Lung (tissue), 12 donors: ENCODE data around the gene LRRC47. TPM values are rescaled to one million over a fixed set of nuclear protein-coding genes. Genes with fewer than 3 reads are reported as not detected.
"Not testable (repeated sequence)": the region's sequence is repeated elsewhere in the genome, so short reads cannot be mapped to it uniquely, and the experiment has no call there.

ENCODE experiments used
- ATAC-seq: fragments of 200-7000 bp; cut with Tn5 transposase; one replicate; pipeline ENCODE4 v1.9.1; 2020; ENCODE audit warnings: moderate number of reproducible peaks; ENCODE audit not compliant: insufficient read depth, low FRiP score
- DNase-seq, 3 donors: peaks; one replicate each; pipeline ENCODE4 v3.0.0-alpha.2; 2013 to 2017
- H3K27ac ChIP-seq, 2 donors: one replicate each; pipeline ENCODE4 v1.5.1; 2013; ENCODE audit warnings: mild to moderate bottlenecking in 2 of 2, moderate library complexity in 2 of 2, control low read depth in 1 of 2, inconsistent platforms in 1 of 2, low read depth in 1 of 2, low read length in 1 of 2
- H3K27me3 ChIP-seq, 3 donors: one replicate each; pipeline ENCODE4 v1.5.1; 2013; ENCODE audit warnings: low read length in 2 of 3; ENCODE audit not compliant: control insufficient read depth in 3 of 3, insufficient read depth in 3 of 3
- H3K36me3 ChIP-seq, 4 donors: one replicate each; pipeline ENCODE4 v1.5.1; 2013; ENCODE audit warnings: low read length in 4 of 4, mild to moderate bottlenecking in 1 of 4, moderate library complexity in 1 of 4; ENCODE audit not compliant: control insufficient read depth in 4 of 4, insufficient read depth in 4 of 4
- H3K4me1 ChIP-seq, 5 donors: one replicate each; pipeline ENCODE4 v1.5.1; 2013; ENCODE audit warnings: low read length in 5 of 5, mild to moderate bottlenecking in 2 of 5, moderate library complexity in 1 of 5; ENCODE audit not compliant: control insufficient read depth in 5 of 5, insufficient read depth in 5 of 5
- H3K4me3 ChIP-seq: one replicate; pipeline ENCODE4 v1.5.1; 2013; ENCODE audit warnings: mild to moderate bottlenecking, control low read depth, moderate library complexity
- H3K9ac ChIP-seq, 2 donors: one replicate each; pipeline ENCODE4 v1.5.1; 2013; ENCODE audit warnings: low read length in 2 of 2, control low read depth in 1 of 2; ENCODE audit not compliant: insufficient read depth in 1 of 2
- H3K9me3 ChIP-seq, 4 donors: one replicate each; pipeline ENCODE4 v1.5.1; 2013; ENCODE audit warnings: low read length in 3 of 4, mild to moderate bottlenecking in 1 of 4, moderate library complexity in 1 of 4; ENCODE audit not compliant: control insufficient read depth in 4 of 4, insufficient read depth in 3 of 4
- CTCF ChIP-seq: IDR thresholded peaks from 2 replicates; pipeline ENCODE4 v1.5.1; 2012; ENCODE audit warnings: mild to moderate bottlenecking; ENCODE audit errors: control extremely low read depth, extremely low read depth
- WGBS, 2 donors: extraction: QIAGEN DNeasy Blood & Tissue Kit; methylation state at CpG; one replicate each; pipeline ENCODE4 v1.1.7; 2013; 5-methylcytosine and 5-hydroxymethylcytosine counted together
- polyA plus RNA-seq, 2 donors: library from polyadenylated mRNA; stranded (reverse); fragments of 200-250 nt; gene quantifications; one replicate each; pipeline ENCODE4 v1.2.1, GENCODE V29; 2013
- total RNA-seq, 2 donors: library from RNA; depleted of rRNA in 1 of 2; stranded (reverse); fragments of >200 nt in 1 of 2; gene quantifications; one replicate each; pipeline ENCODE4 v1.2.1, GENCODE V29; 2014 to 2021
- donor health status: control.
- donor health status: control.
- donor health status: Bipolar disorder and iron deficiency.
- donor health status: healthy.
- donor health status: DM: yes; HTN: yes; CAD: no.

The LRRC47 gene
- total and polyA plus RNA-seq, 4 donors: 14.4 to 33.9 (median 20.5) TPM

- no peak overlapping the region for H3K27ac ChIP-seq
- H3K4me1 ChIP-seq: no peaks in the 10 kb centered on the region
- DNase-seq (no peak), ATAC-seq (no peak)
- H3K36me3 ChIP-seq: no peaks in the 10 kb centered on the region
- no peak for TF ChIP-seq CTCF
- 73 to 85% methylated on average over 19 of the region's 19 CpGs for WGBS, 2 donors
- peaks cover 0 to 2% (median 0%) of the 10 kb centered on the region in 4 donors for H3K9me3 ChIP-seq
- H3K9ac ChIP-seq: no peak overlapping the region
- peaks cover 2 to 5% (median 2%) of the 10 kb centered on the region in 3 donors for H3K27me3 ChIP-seq
- no peak overlapping the region for H3K4me3 ChIP-seq
Observed at GRCh38 chr1:3803905-3804626, 7.8 kb upstream of the LRRC47 start.

GRCh38 chr1:3800795-3801194 lies 4.5 kb upstream of the LRRC47 start:
- H3K4me3 ChIP-seq, DNase-seq, H3K27me3 ChIP-seq, H3K36me3 ChIP-seq, H3K9ac ChIP-seq, ATAC-seq, H3K27ac ChIP-seq, H3K4me1 ChIP-seq, H3K9me3 ChIP-seq: not testable (repeated sequence)
- 81 to 97% methylated on average over 3 of the region's 3 CpGs for WGBS, 2 donors

GRCh38 chr1:3799976-3800685 lies 3.8 kb upstream of the LRRC47 start:
- H3K36me3 ChIP-seq: no peaks in the 10 kb centered on the region
- no peak overlapping the region for H3K4me3 ChIP-seq
- H3K9me3 ChIP-seq: peaks cover 0 to 2% (median 0%) of the 10 kb centered on the region in 4 donors
- peaks cover 2 to 5% (median 2%) of the 10 kb centered on the region in 3 donors for H3K27me3 ChIP-seq
- H3K27ac ChIP-seq: no peak overlapping the region
- no peak for TF ChIP-seq CTCF
- ATAC-seq: no peak
- H3K9ac ChIP-seq: no peak overlapping the region
- WGBS, 2 donors: 88 to 92% methylated on average over 11 of the region's 11 CpGs
- peaks cover 0 to 12% (median 4%) of the 10 kb centered on the region in 5 donors for H3K4me1 ChIP-seq
- no peak for DNase-seq
